H1 (cell line): Measurements from ENCODE around the gene OR51B4. TPM values are rescaled to one million over a fixed set of nuclear protein-coding genes. Genes with fewer than 3 reads are reported as not detected.

Experiments used
- CTCF ChIA-PET: fragments of 300-600 bp; sonication (Branson Sonifier 250); formaldehyde crosslinking; loops from one replicate; lab custom pipeline; 2021; ENCODE audit not compliant: partially characterized antibody; lab: Charles Lee
- POLR2A ChIA-PET: fragments of 300-600 bp; sonication (Branson Sonifier 250); formaldehyde crosslinking; loops from one replicate; lab custom pipeline; 2021; ENCODE audit warnings: inconsistent platforms; ENCODE audit not compliant: partially characterized antibody; lab: Charles Lee
- DNase-seq, 2 experiments: peaks; one replicate each; pipeline versions ENCODE4 v3.0.0 to v3.0.0-alpha.2; 2010 to 2022; ENCODE audit warnings: low spot score in 2 of 2, low read depth in 1 of 2, mixed read lengths in 1 of 2
- FAIRE-seq: peaks from 2 replicates; lab custom pipeline; 2011; peaks lifted over from hg19 to GRCh38; lab: Jason Lieb, UNC
- H2AFZ ChIP-seq: 2 replicates; pipeline ENCODE4 v1.8.1; 2012; ENCODE audit warnings: low read length, inconsistent platforms
- H2AK5ac ChIP-seq: 2 replicates; pipeline ENCODE4 v1.6.1; 2013; ENCODE audit warnings: low read depth, low read length
- H2BK120ac ChIP-seq: replicated peaks from 2 replicates; pipeline ENCODE3; 2013; ENCODE audit warnings: low read depth, low read length, inconsistent platforms
- H2BK12ac ChIP-seq: 2 replicates; pipeline ENCODE4 v1.6.1; 2013; ENCODE audit warnings: low read depth, low read length
- H2BK15ac ChIP-seq: 2 replicates; pipeline ENCODE4 v1.6.1; 2013; ENCODE audit warnings: low read length
- H2BK20ac ChIP-seq: 2 replicates; pipeline ENCODE4 v1.6.1; 2013; ENCODE audit warnings: low read length
- H2BK5ac ChIP-seq: 2 replicates; pipeline ENCODE4 v1.6.1; 2013; ENCODE audit warnings: low read depth, low read length
- H3K14ac ChIP-seq: 2 replicates; pipeline ENCODE4 v1.6.1; 2013; ENCODE audit warnings: inconsistent platforms; ENCODE audit not compliant: insufficient read length
- H3K18ac ChIP-seq: 2 replicates; pipeline ENCODE4 v1.6.1; 2013; ENCODE audit warnings: low read length; ENCODE audit errors: extremely low read depth
- H3K23ac ChIP-seq: 2 replicates; pipeline ENCODE4 v1.6.1; 2013; ENCODE audit warnings: inconsistent platforms; ENCODE audit not compliant: insufficient read length
- H3K23me2 ChIP-seq: 2 replicates; pipeline ENCODE4 v1.6.1; 2013; ENCODE audit warnings: low read depth, low read length
- H3K27ac ChIP-seq: 2 replicates; pipeline ENCODE4 v1.6.1; 2011; ENCODE audit warnings: low read depth, low read length, inconsistent platforms
- H3K27me3 ChIP-seq, 4 experiments: replicated peaks in 1 of 4; 1 replicate in 1 of 4; 2 replicates in 3 of 4; pipeline versions ENCODE4 v1.6.1 to v1.8.1; 2011 to 2013; ENCODE audit warnings: low read length in 3 of 4, mild to moderate bottlenecking in 3 of 4, inconsistent platforms in 2 of 4, mixed read lengths in 2 of 4, moderate library complexity in 1 of 4; ENCODE audit not compliant: control insufficient read depth in 3 of 4, insufficient read depth in 3 of 4; ENCODE audit errors: extremely low read depth in 1 of 4
- H3K36me3 ChIP-seq, 4 experiments: 2 replicates each; pipeline versions ENCODE4 v1.6.1 to v1.8.1; 2011 to 2013; ENCODE audit warnings: mild to moderate bottlenecking in 4 of 4, low read length in 3 of 4, moderate library complexity in 2 of 4, control low read depth in 1 of 4, inconsistent platforms in 1 of 4; ENCODE audit not compliant: insufficient read depth in 4 of 4, control insufficient read depth in 2 of 4
- H3K4ac ChIP-seq: replicated peaks from 2 replicates; pipeline ENCODE3; 2013; ENCODE audit warnings: low read length, low read depth, mixed read lengths, inconsistent platforms; ENCODE audit not compliant: insufficient read length
- H3K4me1 ChIP-seq, 4 experiments: replicated peaks in 1 of 4; 1 replicate in 1 of 4; 2 replicates in 3 of 4; pipeline versions ENCODE4 v1.6.1 to v1.8.1; 2011 to 2013; ENCODE audit warnings: low read length in 3 of 4, inconsistent platforms in 2 of 4, mixed read lengths in 1 of 4; ENCODE audit not compliant: insufficient read depth in 4 of 4, control insufficient read depth in 3 of 4
- H3K4me2 ChIP-seq, 2 experiments: 2 replicates each; pipeline versions ENCODE4 v1.6.1 to v1.8.1; 2011 to 2013; ENCODE audit warnings: low read depth in 2 of 2, low read length in 2 of 2, control low read depth in 1 of 2, inconsistent platforms in 1 of 2, mild to moderate bottlenecking in 1 of 2; ENCODE audit not compliant: insufficient read depth in 1 of 2
- H3K4me3 ChIP-seq, 4 experiments: fragments of 200-600, 300-600 bp in 1 of 4; sonication (generic), shearing (Covaris generic), sonication (Bioruptor Twin) in 1 of 4; 2 replicates each; pipeline versions ENCODE4 v1.5.1 to v1.8.1; 2011 to 2016; ENCODE audit warnings: low read length in 4 of 4, low read depth in 3 of 4, control low read depth in 2 of 4, inconsistent platforms in 2 of 4, mild to moderate bottlenecking in 2 of 4, mixed read lengths in 1 of 4, moderate library complexity in 1 of 4; ENCODE audit not compliant: insufficient read depth in 2 of 4; ENCODE audit errors: extremely low read depth in 1 of 4
- H3K56ac ChIP-seq: replicated peaks from 2 replicates; pipeline ENCODE3; 2013; ENCODE audit warnings: low read depth, mild to moderate bottlenecking, mixed read lengths, low read length, inconsistent platforms; ENCODE audit not compliant: insufficient read length
- H3K79me1 ChIP-seq: 2 replicates; pipeline ENCODE4 v1.6.1; 2013; ENCODE audit warnings: low read depth, low read length, control low read depth
- H3K79me2 ChIP-seq, 2 experiments: 2 replicates each; pipeline versions ENCODE4 v1.6.1 to v1.8.1; 2012 to 2013; ENCODE audit warnings: low read length in 2 of 2, mild to moderate bottlenecking in 2 of 2, inconsistent platforms in 1 of 2; ENCODE audit not compliant: insufficient read depth in 2 of 2, control insufficient read depth in 1 of 2
- H3K9ac ChIP-seq, 4 experiments: replicated peaks in 1 of 4; 1 replicate in 1 of 4; 2 replicates in 3 of 4; pipeline versions ENCODE4 v1.6.1 to v1.8.1; 2011 to 2013; ENCODE audit warnings: low read depth in 3 of 4, low read length in 3 of 4, control low read depth in 2 of 4, mild to moderate bottlenecking in 2 of 4, moderate library complexity in 2 of 4, inconsistent platforms in 1 of 4; ENCODE audit errors: extremely low read depth in 1 of 4
- H3K9me3 ChIP-seq, 2 experiments: 2 replicates each; pipeline versions ENCODE4 v1.6.1 to v1.8.1; 2012 to 2013; ENCODE audit warnings: mild to moderate bottlenecking in 2 of 2, moderate library complexity in 2 of 2, control low read depth in 1 of 2, inconsistent platforms in 1 of 2, low read depth in 1 of 2, low read length in 1 of 2, mixed read lengths in 1 of 2; ENCODE audit not compliant: insufficient read depth in 2 of 2
- H4K20me1 ChIP-seq, 2 experiments: replicated peaks in 1 of 2; 2 replicates each; pipeline versions ENCODE3 to v1.8.1; 2011 to 2013; ENCODE audit warnings: inconsistent platforms in 2 of 2, low read length in 2 of 2, mild to moderate bottlenecking in 1 of 2; ENCODE audit not compliant: insufficient read depth in 2 of 2, control insufficient read depth in 1 of 2
- H4K5ac ChIP-seq: 2 replicates; pipeline ENCODE4 v1.6.1; 2013; ENCODE audit warnings: low read length, low read depth, mixed read lengths, inconsistent platforms; ENCODE audit not compliant: insufficient read length
- H4K8ac ChIP-seq: 2 replicates; pipeline ENCODE4 v1.8.0; 2013; ENCODE audit warnings: mild to moderate bottlenecking, moderate library complexity, low read length, inconsistent platforms; ENCODE audit not compliant: insufficient read depth; ENCODE audit errors: extremely low read depth
- H4K91ac ChIP-seq: replicated peaks from 2 replicates; pipeline ENCODE3; 2013; ENCODE audit warnings: low read length, mixed read lengths, inconsistent platforms; ENCODE audit not compliant: insufficient read length
- CBX5 ChIP-seq: fragments of 300-800, 300-1000 bp; sonication (generic); IDR thresholded peaks from 2 replicates; pipeline ENCODE4 v1.7.1; 2016; ENCODE audit warnings: antibody characterized with exemption, low read length, low read depth
- CBX8 ChIP-seq: fragments of 300-800, 300-1000 bp; sonication (generic); IDR thresholded peaks from 2 replicates; pipeline ENCODE4 v1.7.1; 2016; ENCODE audit warnings: low read depth, low read length, borderline replicate concordance
- CEBPB ChIP-seq: IDR thresholded peaks from 2 replicates; pipeline ENCODE4 v1.6.1; 2012; ENCODE audit warnings: low read depth, low read length
- KDM5A ChIP-seq: fragments of 200-600 bp; IDR thresholded peaks from 2 replicates; pipeline ENCODE4 v1.7.1; 2012; ENCODE audit warnings: mild to moderate bottlenecking, low read length, inconsistent platforms, mixed read lengths
- MAFK ChIP-seq: IDR thresholded peaks from 2 replicates; pipeline ENCODE4 v1.6.1; 2012; ENCODE audit warnings: low read depth, mild to moderate bottlenecking, improper control_type of control experiment, low read length
- POU5F1 ChIP-seq: IDR thresholded peaks from 2 replicates; pipeline ENCODE4 v1.6.1; 2011; ENCODE audit warnings: low read depth, mild to moderate bottlenecking, low read length, moderate library complexity
- RNF2 ChIP-seq: fragments of 200-900, 300-1000 bp; sonication (generic); IDR thresholded peaks from 2 replicates; pipeline ENCODE4 v1.7.1; 2016; ENCODE audit warnings: borderline replicate concordance, low read depth, mild to moderate bottlenecking, antibody characterized with exemption, low read length; ENCODE audit not compliant: poor library complexity, severe bottlenecking; ENCODE audit errors: missing control alignments
- YY1 ChIP-seq: IDR thresholded peaks from 2 replicates; pipeline ENCODE4 v1.6.1; 2011; ENCODE audit warnings: low read depth, mild to moderate bottlenecking, low read length
- WGBS, 2 experiments: shearing (Covaris generic) in 1 of 2; methylation state at CpG; one replicate each; pipeline versions ENCODE4 v1.1.6 to v1.1.7; 2013 to 2015; ENCODE audit warnings: low lambda C conversion rate in 2 of 2, mixed read lengths in 2 of 2, inconsistent platforms in 1 of 2, low coverage in 1 of 2, missing lambda C conversion rate in 1 of 2; ENCODE audit not compliant: insufficient replicate concordance in 2 of 2, insufficient coverage in 1 of 2, insufficient read length in 1 of 2; ENCODE audit errors: extremely low coverage in 1 of 2, missing lambda C conversion rate in 1 of 2; 5-methylcytosine and 5-hydroxymethylcytosine counted together
- polyA plus RNA-seq, 7 experiments: library from polyadenylated mRNA; depleted of rRNA in 3 of 7; stranded (reverse) in 5 of 7; unstranded in 2 of 7; fragments of >200 nt in 5 of 7; fragments of 200-250 nt in 2 of 7; gene quantifications; 1 replicate in 5 of 7; 2 replicates in 1 of 7; 4 replicates in 1 of 7; pipeline versions ENCODE4 v1.2.1 to v1.2.3, GENCODE V29; 2011 to 2013; ENCODE audit warnings: missing spikeins in 2 of 7, mixed read lengths in 2 of 7
- total RNA-seq: library from RNA; stranded (reverse); fragmentation: NEBNext Ultra II Directional; extraction: Animal tissue kit (Norgen Biotek cat#: 25700); gene quantifications from 2 replicates; pipeline ENCODE4 v1.2.1, GENCODE V29; 2021

Gene OR51B4
- total and polyA plus RNA-seq, 2 of the 8 experiments (the other 6 are each of a cell fraction or from before 2014, with no cell fraction given) = not detected

- no peaks in the 10 kb centered on the region for H3K79me1 ChIP-seq
- H3K27me3 ChIP-seq = no peaks in the 10 kb centered on the region
- CTCF ChIA-PET = interaction anchor here (0.7 to 3.3 kb wide), 8 partner anchors 8 to 1111 kb away, joined by 3 to 12 read pairs (median 3); no protein-coding TSS in a partner anchor
- POLR2A ChIA-PET = no interaction called here
- H2BK12ac ChIP-seq = no peak overlapping the region
- H3K23me2 ChIP-seq = no peaks in the 10 kb centered on the region
- H2BK15ac ChIP-seq = no peak overlapping the region
- no peak overlapping the region for H2BK120ac ChIP-seq
- DNase-seq (no peak), FAIRE-seq (no peak)
- H2AFZ ChIP-seq = no peak overlapping the region
- no peak overlapping the region for H3K27ac ChIP-seq
- H2AK5ac ChIP-seq = no peak overlapping the region
- no peaks in the 10 kb centered on the region for H4K20me1 ChIP-seq
- no peak overlapping the region for H4K91ac ChIP-seq
- H3K9me3 ChIP-seq = no peaks in the 10 kb centered on the region; a peak in 1 of 4 replicates
- no peak overlapping the region for H2BK5ac ChIP-seq
- H3K18ac ChIP-seq = no peak overlapping the region
- no peak overlapping the region for H4K8ac ChIP-seq
- H3K23ac ChIP-seq = no peak overlapping the region
- no peak overlapping the region for H3K56ac ChIP-seq
- H4K5ac ChIP-seq = no peak overlapping the region
- H3K9ac ChIP-seq = no peak overlapping the region
- H3K4me2 ChIP-seq = no peak overlapping the region
- no peak overlapping the region for H3K4me3 ChIP-seq
- no peaks in the 10 kb centered on the region for H3K79me2 ChIP-seq
- H3K36me3 ChIP-seq = no peaks in the 10 kb centered on the region
- no peak overlapping the region for H3K4ac ChIP-seq
- H3K4me1 ChIP-seq = no peaks in the 10 kb centered on the region
- H2BK20ac ChIP-seq = no peak overlapping the region
- TF ChIP-seq CBX5 (no peak), CBX8 (no peak), CEBPB (no peak), POU5F1 (no peak), KDM5A (no peak), MAFK (no peak), RNF2 (no peak), YY1 (no peak)
- WGBS, 2 experiments = 74% methylated on average over 1 of the region's 1 CpG; no CpG with 5 or more reads in 1 of the 2 experiments
- no peak overlapping the region for H3K14ac ChIP-seq
Observed at GRCh38 chr11:5298451-5298850, 3.3 kb downstream of the OR51B4 start.
